GM18907 (cell line): Measurements from ENCODE around the gene LRRC75B.

Experiments used
- ATAC-seq: cut with Tn5 transposase; IDR thresholded peaks from one replicate; pipeline ENCODE4 v1.9.1; 2021; ENCODE audit warnings: mild to moderate bottlenecking, moderate library complexity; ENCODE audit not compliant: unreplicated experiment

LRRC75B gene

GRCh38 chr22:24587948-24588347, 4.9 kb downstream of the LRRC75B start:
- no peak for ATAC-seq

- no peak for ATAC-seq
Measured at GRCh38 chr22:24587251-24587650, 5.6 kb downstream of the LRRC75B start.

GRCh38 chr22:24585927-24586546, 6.8 kb downstream of the LRRC75B start:
- ATAC-seq, result no peak

- no peak for ATAC-seq
Measured at GRCh38 chr22:24585461-24585860, 7.4 kb downstream of the LRRC75B start.

GRCh38 chr22:24584871-24585411, 7.9 kb downstream of the LRRC75B start:
- no peak for ATAC-seq

GRCh38 chr22:24584166-24584790, 8.6 kb downstream of the LRRC75B start:
- no peak for ATAC-seq

- no peak for ATAC-seq
Measured at GRCh38 chr22:24583221-24584165, 9.4 kb downstream of the LRRC75B start.

GRCh38 chr22:24582056-24582814, 10.6 kb downstream of the LRRC75B start:
- ATAC-seq, result no peak

GRCh38 chr22:24580276-24580675, 12.6 kb downstream of the LRRC75B start:
- ATAC-seq, result no peak

- ATAC-seq, result no peak
Measured at GRCh38 chr22:24579258-24579601, 13.6 kb downstream of the LRRC75B start.

GRCh38 chr22:24578355-24579257, 14.3 kb downstream of the LRRC75B start:
- no peak for ATAC-seq

- no peak for ATAC-seq
Measured at GRCh38 chr22:24576778-24577177, 16.1 kb downstream of the LRRC75B start.

- ATAC-seq, result no peak
Measured at GRCh38 chr22:24571266-24571665, 21.6 kb downstream of the LRRC75B start.

GRCh38 chr22:24567668-24568067, 25.2 kb downstream of the LRRC75B start:
- no peak for ATAC-seq

- ATAC-seq, result no peak
Measured at GRCh38 chr22:24566899-24567511, 25.9 kb downstream of the LRRC75B start.

GRCh38 chr22:24565077-24565476, 27.8 kb downstream of the LRRC75B start:
- ATAC-seq, result no peak

GRCh38 chr22:24564376-24565058, 28.4 kb downstream of the LRRC75B start:
- no peak for ATAC-seq

- ATAC-seq, result no peak
Measured at GRCh38 chr22:24563246-24563645, 29.6 kb downstream of the LRRC75B start.

- ATAC-seq, result no peak
Measured at GRCh38 chr22:24559471-24559870, 33.4 kb downstream of the LRRC75B start.
